Activated CD4-positive, alpha-beta T cell treated with anti-CD3 and anti-CD28 coated beads, Interleukin-2, amount 50 U/mL, for 48 hours (primary cell): ENCODE measurements around the gene CIT.

Source experiments
- DNase-seq, 2 experiments: peaks; one replicate each; pipeline ENCODE4 v3.0.0-alpha.2; 2020

The CIT gene

GRCh38 chr12:119797090-119797489 is 80.0 kb downstream of the CIT start:
- no peak for DNase-seq

GRCh38 chr12:119796292-119796691 is 80.8 kb downstream of the CIT start:
- no peak for DNase-seq

GRCh38 chr12:119791453-119791852 is 85.7 kb downstream of the CIT start:
- no peak for DNase-seq

GRCh38 chr12:119788786-119789185 is 88.3 kb downstream of the CIT start:
- no peak for DNase-seq

GRCh38 chr12:119786539-119786938 is 90.6 kb downstream of the CIT start:
- DNase-seq: no peak

GRCh38 chr12:119784673-119785072 is 92.4 kb downstream of the CIT start:
- DNase-seq: no peak

GRCh38 chr12:119783787-119784186 is 93.3 kb downstream of the CIT start:
- no peak for DNase-seq

GRCh38 chr12:119781804-119782203 is 95.3 kb downstream of the CIT start:
- no peak for DNase-seq

- no peak for DNase-seq
These were observed 96.2 kb downstream of the CIT start for GRCh38 chr12:119780786-119781434.

GRCh38 chr12:119775246-119775895 is 101.7 kb downstream of the CIT start:
- DNase-seq: no peak

GRCh38 chr12:119772431-119772830 is 104.7 kb downstream of the CIT start:
- no peak for DNase-seq

GRCh38 chr12:119770146-119770545 is 107.0 kb downstream of the CIT start:
- DNase-seq: no peak

GRCh38 chr12:119762619-119763018 is 114.5 kb downstream of the CIT start:
- no peak for DNase-seq

GRCh38 chr12:119758722-119759121 is 118.4 kb downstream of the CIT start:
- DNase-seq: no peak

GRCh38 chr12:119758234-119758633 is 118.9 kb downstream of the CIT start:
- no peak for DNase-seq

- no peak for DNase-seq
These were observed 125.2 kb downstream of the CIT start for GRCh38 chr12:119751961-119752360.

- DNase-seq: no peak
These were observed 127.5 kb downstream of the CIT start for GRCh38 chr12:119749666-119750065.

GRCh38 chr12:119748497-119748896 is 128.6 kb downstream of the CIT start:
- no peak for DNase-seq

GRCh38 chr12:119746169-119746568 is 131.0 kb downstream of the CIT start:
- no peak for DNase-seq

- no peak for DNase-seq
These were observed 132.1 kb downstream of the CIT start for GRCh38 chr12:119744900-119745606.

GRCh38 chr12:119742700-119743099 is 134.4 kb downstream of the CIT start:
- DNase-seq: no peak

GRCh38 chr12:119740830-119741229 is 136.3 kb downstream of the CIT start:
- DNase-seq: no peak

GRCh38 chr12:119735079-119735478 is 142.0 kb downstream of the CIT start:
- no peak for DNase-seq

GRCh38 chr12:119730381-119730780 is 146.7 kb downstream of the CIT start:
- DNase-seq: no peak
